Ascending aorta (tissue), 2 donors: Measurements from ENCODE around the gene KCNH1. TPM values are rescaled to one million over a fixed set of nuclear protein-coding genes. Genes with fewer than 3 reads are reported as not detected.

Source experiments
- DNase-seq, 2 donors: peaks; one replicate each; pipeline ENCODE4 v3.0.0-alpha.2; 2019; ENCODE audit warnings: low spot score in 2 of 2
- H3K27ac ChIP-seq, 2 donors: fragments of 200-600 bp; sonication (generic); one replicate each; pipeline ENCODE4 v1.5.1; 2016 to 2017; ENCODE audit warnings: mild to moderate bottlenecking in 1 of 2
- H3K27me3 ChIP-seq: fragments of 200-600 bp; sonication (generic); one replicate; pipeline ENCODE4 v1.5.1; 2017
- H3K36me3 ChIP-seq, 2 donors: fragments of 200-600 bp; sonication (generic); one replicate each; pipeline ENCODE4 v1.5.1; 2016
- H3K4me1 ChIP-seq, 2 donors: fragments of 200-600 bp; sonication (generic); one replicate each; pipeline ENCODE4 v1.5.1; 2016 to 2017; ENCODE audit warnings: mild to moderate bottlenecking in 1 of 2
- H3K4me3 ChIP-seq, 2 donors: fragments of 200-600 bp; sonication (generic); one replicate each; pipeline ENCODE4 v1.5.1; 2016 to 2017; ENCODE audit warnings: mild to moderate bottlenecking in 1 of 2
- H3K9me3 ChIP-seq, 2 donors: fragments of 200-600 bp; sonication (generic); one replicate each; pipeline ENCODE4 v1.5.1; 2016
- intact Hi-C: fragments of 100-400 bp; cut with DNase I; formaldehyde crosslinking; loops from one replicate; pipeline ENCODE4 v1.15.1; 2023
- total RNA-seq: library from RNA; depleted of rRNA; stranded (reverse); fragments of >200 nt; gene quantifications from one replicate; pipeline ENCODE4 v1.1.0, GENCODE V29; 2016
- TF ChIP-seq, protein P1 (sequence below), 3 experiments: fragments of 200-600 bp in 2 of 3; fragments of 450-650 bp in 1 of 3; sonication (generic) in 2 of 3; IDR thresholded peaks; one replicate each; pipeline ENCODE4 v1.5.1; 2016 to 2019; ENCODE audit warnings: antibody characterized with exemption in 3 of 3, mild to moderate bottlenecking in 1 of 3, moderate library complexity in 1 of 3

KCNH1 gene
- total RNA-seq, 1 donor from 2014 or later: not detected

DNA sequence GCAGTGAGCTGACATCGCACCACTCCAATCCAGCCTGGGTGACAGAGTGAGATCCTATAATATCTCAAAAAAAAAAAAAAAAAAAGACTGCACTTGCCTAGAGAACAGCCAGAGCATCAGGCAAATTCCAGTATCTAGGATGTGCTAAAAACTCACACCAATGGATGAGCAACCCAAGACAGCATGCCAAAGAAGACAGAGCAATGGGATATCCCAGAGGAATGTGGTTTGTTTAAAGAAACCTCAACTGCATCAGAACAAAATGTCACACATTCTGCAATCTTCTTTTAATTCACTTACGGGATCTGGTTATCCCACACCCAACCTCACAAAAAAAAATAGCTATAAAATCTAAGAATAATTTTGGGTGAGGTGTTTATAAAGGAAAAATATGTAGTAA lies 7.3 kb downstream of the KCNH1 start:
- no peak overlapping the region for H3K4me3 ChIP-seq
- no peaks in the 10 kb centered on the region for H3K4me1 ChIP-seq
- H3K27ac ChIP-seq: no peak overlapping the region
- intact Hi-C loops: no loop called here
- TF ChIP-seq, protein P1, sequence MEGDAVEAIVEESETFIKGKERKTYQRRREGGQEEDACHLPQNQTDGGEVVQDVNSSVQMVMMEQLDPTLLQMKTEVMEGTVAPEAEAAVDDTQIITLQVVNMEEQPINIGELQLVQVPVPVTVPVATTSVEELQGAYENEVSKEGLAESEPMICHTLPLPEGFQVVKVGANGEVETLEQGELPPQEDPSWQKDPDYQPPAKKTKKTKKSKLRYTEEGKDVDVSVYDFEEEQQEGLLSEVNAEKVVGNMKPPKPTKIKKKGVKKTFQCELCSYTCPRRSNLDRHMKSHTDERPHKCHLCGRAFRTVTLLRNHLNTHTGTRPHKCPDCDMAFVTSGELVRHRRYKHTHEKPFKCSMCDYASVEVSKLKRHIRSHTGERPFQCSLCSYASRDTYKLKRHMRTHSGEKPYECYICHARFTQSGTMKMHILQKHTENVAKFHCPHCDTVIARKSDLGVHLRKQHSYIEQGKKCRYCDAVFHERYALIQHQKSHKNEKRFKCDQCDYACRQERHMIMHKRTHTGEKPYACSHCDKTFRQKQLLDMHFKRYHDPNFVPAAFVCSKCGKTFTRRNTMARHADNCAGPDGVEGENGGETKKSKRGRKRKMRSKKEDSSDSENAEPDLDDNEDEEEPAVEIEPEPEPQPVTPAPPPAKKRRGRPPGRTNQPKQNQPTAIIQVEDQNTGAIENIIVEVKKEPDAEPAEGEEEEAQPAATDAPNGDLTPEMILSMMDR (IDR thresholded peaks at IDR 0.05): no peak
- H3K27me3 ChIP-seq: no peaks in the 10 kb centered on the region
- DNase-seq: no peak
- no peaks in the 10 kb centered on the region for H3K9me3 ChIP-seq
- H3K36me3 ChIP-seq: no peaks in the 10 kb centered on the region

DNA sequence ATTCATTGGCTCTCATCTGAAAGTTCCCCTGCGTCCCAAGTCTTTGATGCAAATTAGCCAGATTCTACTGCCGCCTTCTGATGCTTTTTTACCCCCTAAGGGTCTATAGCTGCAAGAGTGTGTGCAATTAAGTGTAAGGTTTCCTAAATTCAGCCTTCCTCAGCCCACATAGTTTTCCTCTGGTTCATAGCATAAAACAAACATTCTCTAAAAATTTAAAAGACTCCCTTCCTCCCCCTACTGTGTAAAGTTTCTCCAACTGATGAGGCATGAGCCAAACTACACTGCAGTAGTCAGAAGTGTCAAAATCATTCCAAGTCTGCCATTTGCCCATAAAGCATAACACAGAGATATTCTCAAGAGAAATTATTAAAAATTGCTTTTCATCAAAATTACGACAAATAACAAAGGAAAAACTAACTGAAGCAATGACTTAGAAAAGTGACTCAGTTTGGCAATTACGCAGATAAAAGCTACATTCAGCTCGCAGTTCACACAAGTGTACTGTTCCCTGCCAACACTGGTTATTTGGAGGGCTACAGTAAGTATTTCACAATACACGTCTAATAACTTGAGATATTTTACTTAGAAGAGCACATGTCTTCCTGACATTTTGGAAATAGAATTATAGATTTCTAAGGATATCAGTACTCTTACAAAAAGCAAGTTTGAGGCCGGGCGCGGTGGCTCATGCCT lies 15.4 kb downstream of the KCNH1 start:
- Histone ChIP-seq H3K27me3 (no peaks in the 10 kb centered on the region), H3K4me3 (no peak overlapping the region), H3K4me1 (no peaks in the 10 kb centered on the region), H3K9me3 (no peaks in the 10 kb centered on the region), H3K27ac (no peak overlapping the region), H3K36me3 (no peaks in the 10 kb centered on the region)
- TF ChIP-seq, protein P1 (IDR thresholded peaks at IDR 0.05): no peak
- intact Hi-C loops: no loop called here
- no peak for DNase-seq

DNA sequence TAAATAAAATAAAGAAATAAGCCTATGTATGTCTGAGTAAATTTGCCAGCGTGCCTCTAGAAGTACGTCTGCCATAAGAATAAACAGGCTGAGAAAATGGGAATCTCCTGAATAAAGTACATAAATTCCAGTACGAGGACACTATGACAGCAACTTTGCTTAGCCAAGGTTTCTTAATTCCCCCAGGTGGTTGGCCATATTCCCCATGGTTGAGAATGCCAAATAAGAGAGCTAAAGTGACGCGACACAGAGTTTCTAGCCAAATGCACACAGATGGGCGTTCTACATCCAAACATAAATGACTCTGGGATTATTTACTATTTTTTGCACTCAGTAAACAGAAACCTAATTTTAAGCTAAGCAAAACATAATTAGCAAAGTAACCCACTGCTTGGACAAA lies 19.5 kb downstream of the KCNH1 start:
- no peak overlapping the region for H3K4me3 ChIP-seq
- H3K4me1 ChIP-seq: no peaks in the 10 kb centered on the region
- H3K36me3 ChIP-seq: no peaks in the 10 kb centered on the region
- no peak overlapping the region for H3K27ac ChIP-seq
- DNase-seq: no peak
- H3K9me3 ChIP-seq: no peaks in the 10 kb centered on the region
- H3K27me3 ChIP-seq: no peaks in the 10 kb centered on the region
- intact Hi-C loops: no loop called here
- TF ChIP-seq, protein P1 (IDR thresholded peaks at IDR 0.05): no peak

DNA sequence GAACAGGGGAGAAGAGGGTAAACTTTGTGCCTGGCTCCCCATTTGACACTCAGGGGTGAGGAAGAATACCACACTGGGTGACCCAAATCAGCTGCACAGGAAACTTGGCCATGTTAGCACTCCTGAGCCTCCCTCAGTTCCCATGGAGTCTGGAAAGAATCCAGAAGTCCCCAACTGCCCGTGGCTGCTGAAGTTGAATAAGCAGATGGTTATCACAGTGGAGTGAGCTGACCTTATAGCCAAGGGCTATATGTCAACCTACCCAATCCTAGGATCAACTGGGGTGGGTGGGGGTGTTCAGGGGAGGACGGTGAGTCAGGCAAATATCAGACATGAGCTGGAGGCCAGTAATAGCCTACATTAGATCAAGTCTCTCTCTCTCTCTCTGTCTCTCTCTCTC lies 20.4 kb downstream of the KCNH1 start:
- intact Hi-C loops: no loop called here
- TF ChIP-seq, protein P1 (IDR thresholded peaks at IDR 0.05): no peak
- H3K27me3 ChIP-seq: no peaks in the 10 kb centered on the region
- no peak overlapping the region for H3K27ac ChIP-seq
- no peak for DNase-seq
- H3K4me1 ChIP-seq: no peaks in the 10 kb centered on the region
- H3K9me3 ChIP-seq: no peaks in the 10 kb centered on the region
- H3K4me3 ChIP-seq: no peak overlapping the region
- no peaks in the 10 kb centered on the region for H3K36me3 ChIP-seq

DNA sequence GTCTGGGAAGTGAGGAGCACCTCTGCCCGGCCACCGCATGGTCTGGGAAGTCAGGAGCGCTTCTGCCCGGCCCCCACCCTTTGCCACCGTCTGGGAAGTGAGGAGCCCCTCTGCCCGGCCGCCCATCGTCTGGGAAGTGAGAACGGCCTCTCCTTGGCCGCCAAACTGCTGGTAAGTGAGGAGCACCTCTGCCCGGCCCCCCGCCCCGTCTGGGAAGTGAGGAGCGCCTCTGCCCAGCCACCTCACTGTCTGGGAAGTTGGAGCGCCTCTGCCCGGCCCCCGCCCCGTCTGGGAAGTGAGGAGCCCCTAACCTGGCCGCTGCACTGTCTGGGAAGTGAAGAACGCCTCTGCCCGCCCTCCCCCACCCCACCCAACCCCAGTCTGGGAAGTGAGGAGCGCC lies 22.6 kb downstream of the KCNH1 start:
- no peak overlapping the region for H3K4me3 ChIP-seq
- H3K36me3 ChIP-seq: no peaks in the 10 kb centered on the region
- no peaks in the 10 kb centered on the region for H3K9me3 ChIP-seq
- intact Hi-C loops: no loop called here
- H3K27ac ChIP-seq: no peak overlapping the region
- TF ChIP-seq, protein P1 (IDR thresholded peaks at IDR 0.05): no peak
- H3K4me1 ChIP-seq: no peaks in the 10 kb centered on the region
- no peaks in the 10 kb centered on the region for H3K27me3 ChIP-seq
- no peak for DNase-seq

DNA sequence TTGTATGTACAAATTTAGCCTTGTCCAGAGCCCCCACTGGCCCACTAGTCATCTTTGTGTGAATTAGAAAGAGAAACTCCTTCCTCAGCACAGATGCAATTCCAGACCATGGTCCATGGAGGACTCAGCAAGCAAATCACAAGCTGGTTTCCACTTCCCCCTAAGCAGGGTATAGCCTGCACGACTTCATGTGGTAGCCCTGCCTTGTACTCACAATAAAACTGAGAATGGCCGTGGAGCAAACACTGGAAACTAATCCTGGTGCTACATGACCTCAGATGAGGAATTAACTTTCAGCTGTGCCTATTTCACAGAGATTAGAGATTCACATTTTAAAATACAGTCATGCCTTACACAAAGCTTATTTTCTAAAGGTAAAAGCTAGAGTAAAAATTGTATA lies 32.5 kb downstream of the KCNH1 start:
- no peaks in the 10 kb centered on the region for H3K4me1 ChIP-seq
- no peaks in the 10 kb centered on the region for H3K27me3 ChIP-seq
- no peak for DNase-seq
- intact Hi-C loops: no loop called here
- H3K36me3 ChIP-seq: no peaks in the 10 kb centered on the region
- H3K27ac ChIP-seq: no peak overlapping the region
- no peaks in the 10 kb centered on the region for H3K9me3 ChIP-seq
- no peak overlapping the region for H3K4me3 ChIP-seq
- TF ChIP-seq, protein P1 (IDR thresholded peaks at IDR 0.05): no peak
